ENCODE data around the gene EGFL6.

The EGFL6 gene

GRCh38 chrX:13587786-13588477, 18.5 kb downstream of the EGFL6 start:
- H3K4me3 ChIP-seq (ENCODE audit: control insufficient read depth, low read depth, low read length), result no peak overlapping the region
- TF ChIP-seq CTCF (conservative IDR thresholded peaks at IDR 0.05; ENCODE audit: control insufficient read depth, insufficient read depth, low read depth, low read length), result no peak
- no peak for DNase-seq (ENCODE audit: low read depth)

GRCh38 chrX:13590207-13590606, 20.8 kb downstream of the EGFL6 start:
- no peak for DNase-seq (ENCODE audit: low read depth)
- no peak for TF ChIP-seq CTCF (conservative IDR thresholded peaks at IDR 0.05; ENCODE audit: control insufficient read depth, insufficient read depth, low read depth, low read length)
- no peak overlapping the region for H3K4me3 ChIP-seq (ENCODE audit: control insufficient read depth, low read depth, low read length)

DNA sequence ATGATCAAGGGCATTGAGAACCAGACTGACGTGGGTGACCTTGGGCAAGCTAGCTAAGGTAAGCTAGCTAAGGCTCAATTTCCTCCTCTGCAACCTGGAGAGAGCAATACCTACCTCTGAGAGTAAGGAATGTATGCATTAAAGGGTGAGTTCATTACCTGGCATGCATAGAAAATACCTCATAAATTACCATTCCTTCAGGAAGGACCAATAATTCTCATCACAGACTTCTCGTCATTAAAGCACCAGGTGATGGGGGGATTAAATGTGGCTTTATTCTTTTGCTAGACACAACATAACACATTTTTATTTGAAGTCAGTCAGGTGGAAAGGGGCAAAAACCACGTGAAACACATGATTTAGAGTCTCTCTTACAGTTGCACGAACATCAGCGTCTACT, 21.5 kb downstream of the EGFL6 start:
- no peak for DNase-seq (ENCODE audit: low read depth)
- H3K4me3 ChIP-seq (ENCODE audit: control insufficient read depth, low read depth, low read length), result no peak overlapping the region
- no peak for TF ChIP-seq CTCF (conservative IDR thresholded peaks at IDR 0.05; ENCODE audit: control insufficient read depth, insufficient read depth, low read depth, low read length)

- no peak for TF ChIP-seq CTCF (conservative IDR thresholded peaks at IDR 0.05; ENCODE audit: control insufficient read depth, insufficient read depth, low read depth, low read length)
- peak; percentile 63 for DNase-seq (ENCODE audit: low read depth)
These were observed 28.5 kb downstream of the EGFL6 start for GRCh38 chrX:13597874-13598273.

GRCh38 chrX:13598877-13599276, 29.5 kb downstream of the EGFL6 start:
- H3K4me3 ChIP-seq (ENCODE audit: control insufficient read depth, low read depth, low read length), result no peak overlapping the region
- peak; percentile 25 for DNase-seq (ENCODE audit: low read depth)
- TF ChIP-seq CTCF (conservative IDR thresholded peaks at IDR 0.05; ENCODE audit: control insufficient read depth, insufficient read depth, low read depth, low read length), result peak; percentile 45

More at GRCh38 chrX:13597874-13598273, 28.5 kb downstream of the EGFL6 start:
- H3K4me3 ChIP-seq (ENCODE audit: control insufficient read depth, low read depth, low read length), result no peak overlapping the region

- H3K4me3 ChIP-seq (ENCODE audit: control insufficient read depth, low read depth, low read length), result no peak overlapping the region
- DNase-seq (ENCODE audit: low read depth), result no peak
- TF ChIP-seq CTCF (conservative IDR thresholded peaks at IDR 0.05; ENCODE audit: control insufficient read depth, insufficient read depth, low read depth, low read length), result no peak
These were observed 30.1 kb downstream of the EGFL6 start for GRCh38 chrX:13599491-13599890.
